HepG2 (cell line): ENCODE data around the gene FRK. TPM values are rescaled to one million over a fixed set of nuclear protein-coding genes. Genes with fewer than 3 reads are reported as not detected.

Experiments
- ATAC-seq: fragments of 200-7000 bp; cut with Tn5 transposase; 3 replicates; pipeline ENCODE4 v1.9.1; 2020; ENCODE audit warnings: mild to moderate bottlenecking, moderate library complexity
- BruUV-seq: library from RNA; stranded (reverse); fragments of 400-500 nt; replicated peaks from 2 replicates; lab custom pipeline; 2021; lab: Mats Ljungman, UMichigan
- CTCF ChIA-PET: fragments of 300-600 bp; formaldehyde crosslinking; extraction: SDS; loops from one replicate; lab custom pipeline; 2021; ENCODE audit warnings: low total read pairs, inconsistent platforms, low intra/inter-chr PET ratio; lab: Yijun Ruan, JAX
- POLR2A ChIA-PET: fragments of 350-600 bp; sonication (Branson Sonifier 250); formaldehyde crosslinking; loops from one replicate; lab custom pipeline; 2020; ENCODE audit warnings: antibody characterized with exemption, inconsistent platforms; lab: Yijun Ruan, JAX
- DNase-seq: peaks from one replicate; pipeline ENCODE4 v3.0.0-alpha.2; 2015; ENCODE audit warnings: low spot score
- FAIRE-seq: peaks from 3 replicates; lab custom pipeline; 2011; peaks lifted over from hg19 to GRCh38; lab: Jason Lieb, UNC
- H2AFZ ChIP-seq: one replicate; pipeline ENCODE4 v1.6.1; 2011; ENCODE audit warnings: low read length, inconsistent platforms
- H3K27ac ChIP-seq: fragments of 300-600 bp; 3 replicates; pipeline ENCODE4 v1.8.0; 2011; ENCODE audit warnings: mixed run types, mild to moderate bottlenecking, mixed read lengths, low read length, inconsistent platforms; ENCODE audit not compliant: insufficient read depth; ENCODE audit errors: extremely low read length
- H3K27me3 ChIP-seq, 2 experiments: fragments of 200-600 bp in 1 of 2; 2 replicates in 1 of 2; 3 replicates in 1 of 2; pipeline versions ENCODE4 v1.6.0 to v1.8.0; 2011; ENCODE audit warnings: low read length in 2 of 2, mild to moderate bottlenecking in 2 of 2, moderate library complexity in 2 of 2, inconsistent platforms in 1 of 2; ENCODE audit not compliant: insufficient read depth in 2 of 2, control insufficient read depth in 1 of 2
- H3K36me3 ChIP-seq, 2 experiments: fragments of 200-600 bp in 1 of 2; replicated peaks in 1 of 2; 2 replicates in 1 of 2; 3 replicates in 1 of 2; pipeline versions ENCODE4 v1.5.1 to v1.8.0; 2011; ENCODE audit warnings: low read length in 2 of 2, inconsistent platforms in 1 of 2; ENCODE audit not compliant: insufficient read depth in 2 of 2, control insufficient read depth in 1 of 2
- H3K4me1 ChIP-seq: 2 replicates; pipeline ENCODE4 v1.5.1; 2012; ENCODE audit warnings: low read length, inconsistent platforms; ENCODE audit not compliant: insufficient read depth
- H3K4me2 ChIP-seq: 2 replicates; pipeline ENCODE4 v1.6.0; 2011; ENCODE audit warnings: low read depth, low read length, inconsistent platforms
- H3K4me3 ChIP-seq, 3 experiments: fragments of 200-600 bp in 1 of 3; sonication (generic), shearing (Covaris generic) in 1 of 3; replicated peaks in 1 of 3; 2 replicates each; pipeline ENCODE4 v1.5.1; 2011 to 2016; ENCODE audit warnings: low read length in 3 of 3, inconsistent platforms in 2 of 3, low read depth in 2 of 3, mild to moderate bottlenecking in 2 of 3, control low read depth in 1 of 3, mixed read lengths in 1 of 3; ENCODE audit not compliant: insufficient read depth in 1 of 3
- H3K79me2 ChIP-seq: one replicate; pipeline ENCODE4 v1.6.1; 2011; ENCODE audit warnings: low read length, inconsistent platforms; ENCODE audit not compliant: insufficient read depth
- H3K9ac ChIP-seq: 2 replicates; pipeline ENCODE4 v1.6.0; 2011; ENCODE audit warnings: mild to moderate bottlenecking, low read depth, low read length, inconsistent platforms; ENCODE audit not compliant: insufficient read depth
- H3K9me3 ChIP-seq: 2 replicates; pipeline ENCODE4 v1.5.1; 2012; ENCODE audit warnings: mild to moderate bottlenecking, low read length
- H4K20me1 ChIP-seq: 2 replicates; pipeline ENCODE4 v1.6.0; 2011; ENCODE audit warnings: inconsistent platforms, mild to moderate bottlenecking, low read length, moderate library complexity; ENCODE audit not compliant: insufficient read depth
- BCL6 ChIP-seq: IDR thresholded peaks from 2 replicates; pipeline ENCODE4 v1.6.1; 2016; ENCODE audit warnings: missing genetic modification reagents, missing compliant biosample characterization
- BORCS8-MEF2B ChIP-seq: sonication (generic); formaldehyde crosslinking; IDR thresholded peaks from 2 replicates; pipeline ENCODE4 v1.8.0; 2022; ENCODE audit warnings: mild to moderate bottlenecking, missing genetic modification reagents
- NR1H2 ChIP-seq: sonication (generic); formaldehyde crosslinking; IDR thresholded peaks from 2 replicates; pipeline ENCODE4 v1.8.1; 2022; ENCODE audit warnings: low read depth, missing genetic modification reagents, borderline replicate concordance
- SIN3A ChIP-seq: IDR thresholded peaks from 2 replicates; pipeline ENCODE4 v1.6.1; 2011; ENCODE audit warnings: low read depth, mild to moderate bottlenecking, control low read depth, low read length, borderline replicate concordance
- TARDBP ChIP-seq: sonication (generic); formaldehyde crosslinking; IDR thresholded peaks from 2 replicates; pipeline ENCODE4 v1.8.0; 2022; ENCODE audit warnings: mild to moderate bottlenecking, missing genetic modification reagents
- ZNF138 ChIP-seq: sonication (generic); formaldehyde crosslinking; IDR thresholded peaks from 2 replicates; pipeline ENCODE4 v1.5.0; 2020; ENCODE audit warnings: mild to moderate bottlenecking, low read depth, missing genetic modification reagents
- ZNF430 ChIP-seq: sonication (generic); formaldehyde crosslinking; IDR thresholded peaks from 2 replicates; pipeline ENCODE4 v1.9.0; 2021; ENCODE audit warnings: mild to moderate bottlenecking, missing genetic modification reagents
- ZNF556 ChIP-seq: sonication (generic); formaldehyde crosslinking; IDR thresholded peaks from 2 replicates; pipeline ENCODE4 v1.4.0; 2020; ENCODE audit warnings: mild to moderate bottlenecking, missing genetic modification reagents, borderline replicate concordance
- ZNF713 ChIP-seq: sonication (generic); formaldehyde crosslinking; IDR thresholded peaks from 2 replicates; pipeline ENCODE4 v1.4.0; 2020; ENCODE audit warnings: mild to moderate bottlenecking, missing genetic modification reagents
- WGBS: methylation state at CpG from one replicate; pipeline ENCODE4 v1.1.6; 2017; ENCODE audit warnings: low lambda C conversion rate; 5-methylcytosine and 5-hydroxymethylcytosine counted together
- in situ Hi-C: cut with HindIII; loops from 2 replicates; pipeline ENCODE4 v1.10.0; 2017; ENCODE audit warnings: low pct_unique_long_range_greater_than_20kb; ENCODE audit not compliant: extremely low pct_ligation_motif_present
- intact Hi-C: fragments of 100-400 bp; cut with micrococcal nuclease; formaldehyde crosslinking; loops from one replicate; pipeline ENCODE4 v1.10.0; 2022; ENCODE audit not compliant: unreplicated experiment
- polyA plus RNA-seq, 8 experiments: library from polyadenylated mRNA; depleted of rRNA in 3 of 8; stranded (reverse) in 7 of 8; unstranded in 1 of 8; fragments of >200 nt; fragmentation: Illumina TruSeq in 4 of 8; extraction: Trizol in 4 of 8; gene quantifications; 2 replicates each; pipeline versions ENCODE4 v1.2.1 to v1.2.3, GENCODE V29; 2011 to 2016; ENCODE audit warnings: low read depth in 4 of 8, missing spikeins in 1 of 8, mixed read lengths in 1 of 8; ENCODE audit not compliant: insufficient read depth in 1 of 8
- total RNA-seq, 5 experiments: library from RNA; depleted of rRNA; stranded (reverse); fragments of >200 nt; fragmentation: Illumina TruSeq; extraction: Trizol; gene quantifications; 2 replicates each; pipeline ENCODE4 v1.2.3, GENCODE V29; 2016; ENCODE audit warnings: low read depth in 1 of 5
- TF ChIP-seq, protein P1 (sequence below): sonication (generic); formaldehyde crosslinking; IDR thresholded peaks from 2 replicates; pipeline ENCODE4 v1.8.0; 2022; ENCODE audit warnings: mild to moderate bottlenecking, missing genetic modification reagents, borderline replicate concordance
- TF ChIP-seq, protein P2 (sequence below): sonication (generic); formaldehyde crosslinking; IDR thresholded peaks from 2 replicates; pipeline ENCODE4 v1.8.1; 2023; ENCODE audit warnings: mild to moderate bottlenecking, missing genetic modification reagents
- TF ChIP-seq, protein P3 (sequence below): IDR thresholded peaks from 2 replicates; pipeline ENCODE4 v1.6.1; 2016; ENCODE audit warnings: missing compliant biosample characterization, missing genetic modification reagents, borderline replicate concordance
- TF ChIP-seq, protein P4 (sequence below): IDR thresholded peaks from 2 replicates; pipeline ENCODE4 v1.6.1; 2012; ENCODE audit warnings: low read depth, low read length, improper control_type of control experiment

The FRK gene
- total and polyA plus RNA-seq, 2 of the 13 experiments (the other 11 are each of a cell fraction or from before 2014, with no cell fraction given) = 1.3 to 2.9 TPM

DNA sequence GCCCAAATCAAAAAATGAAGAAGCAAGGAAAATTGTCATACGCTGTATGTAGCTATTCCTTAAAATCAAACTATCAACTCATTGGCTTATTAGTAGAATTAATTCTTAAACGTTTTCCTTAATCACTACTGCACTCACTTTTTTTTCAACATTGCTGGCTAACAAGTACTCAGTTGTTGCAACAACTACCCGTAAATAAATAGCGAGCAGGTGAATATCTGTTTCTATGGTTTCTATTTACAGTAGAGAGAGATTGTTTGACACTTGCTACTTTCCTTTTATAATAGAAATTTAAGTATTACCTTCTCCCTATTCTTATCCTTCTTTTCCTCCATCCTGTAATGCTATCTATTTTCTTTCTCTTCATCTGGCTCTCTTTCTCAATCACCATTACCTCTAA, 25.1 kb downstream of the FRK start:
- Histone ChIP-seq H3K4me3 (no peak overlapping the region), H3K4me1 (peaks cover 24% of the 10 kb centered on the region), H3K9me3 (no peaks in the 10 kb centered on the region), H4K20me1 (no peaks in the 10 kb centered on the region), H3K27ac (no peak overlapping the region), H3K36me3 (peaks cover 0 to 7% of the 10 kb centered on the region in 2 experiments; a peak in 2 of 5 replicates), H2AFZ (no peak overlapping the region), H3K4me2 (no peak overlapping the region), H3K27me3 (no peaks in the 10 kb centered on the region), H3K9ac (no peak overlapping the region), H3K79me2 (peaks cover 33% of the 10 kb centered on the region)
- BruUV-seq = no TSS peak
- in situ Hi-C loops (no loop called here), intact Hi-C loops (no loop called here)
- DNase-seq (no peak), ATAC-seq (no peak), FAIRE-seq (no peak)
- CTCF ChIA-PET = no interaction called here
- TF ChIP-seq NR1H2 (no peak), BCL6 (CRISPR knock-in tag) (no peak), SIN3A (no peak), ZNF556 (no peak), ZNF713 (CRISPR knock-in tag) (no peak), TARDBP (CRISPR knock-in tag) (no peak), ZNF138 (CRISPR knock-in tag) (no peak), BORCS8-MEF2B (no peak), ZNF430 (CRISPR knock-in tag) (no peak)
- TF ChIP-seq, protein P1, sequence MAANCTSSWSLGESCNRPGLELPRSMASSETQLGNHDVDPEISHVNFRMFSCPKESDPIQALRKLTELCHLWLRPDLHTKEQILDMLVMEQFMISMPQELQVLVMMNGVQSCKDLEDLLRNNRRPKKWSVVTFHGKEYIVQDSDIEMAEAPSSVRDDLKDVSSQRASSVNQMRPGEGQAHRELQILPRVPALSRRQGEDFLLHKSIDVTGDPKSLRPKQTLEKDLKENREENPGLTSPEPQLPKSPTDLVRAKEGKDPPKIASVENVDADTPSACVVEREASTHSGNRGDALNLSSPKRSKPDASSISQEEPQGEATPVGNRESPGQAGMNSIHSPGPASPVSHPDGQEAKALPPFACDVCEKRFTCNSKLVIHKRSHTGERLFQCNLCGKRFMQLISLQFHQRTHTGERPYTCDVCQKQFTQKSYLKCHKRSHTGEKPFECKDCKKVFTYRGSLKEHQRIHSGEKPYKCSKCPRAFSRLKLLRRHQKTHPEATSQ (CRISPR knock-in tag) = no peak
- TF ChIP-seq, protein P2, sequence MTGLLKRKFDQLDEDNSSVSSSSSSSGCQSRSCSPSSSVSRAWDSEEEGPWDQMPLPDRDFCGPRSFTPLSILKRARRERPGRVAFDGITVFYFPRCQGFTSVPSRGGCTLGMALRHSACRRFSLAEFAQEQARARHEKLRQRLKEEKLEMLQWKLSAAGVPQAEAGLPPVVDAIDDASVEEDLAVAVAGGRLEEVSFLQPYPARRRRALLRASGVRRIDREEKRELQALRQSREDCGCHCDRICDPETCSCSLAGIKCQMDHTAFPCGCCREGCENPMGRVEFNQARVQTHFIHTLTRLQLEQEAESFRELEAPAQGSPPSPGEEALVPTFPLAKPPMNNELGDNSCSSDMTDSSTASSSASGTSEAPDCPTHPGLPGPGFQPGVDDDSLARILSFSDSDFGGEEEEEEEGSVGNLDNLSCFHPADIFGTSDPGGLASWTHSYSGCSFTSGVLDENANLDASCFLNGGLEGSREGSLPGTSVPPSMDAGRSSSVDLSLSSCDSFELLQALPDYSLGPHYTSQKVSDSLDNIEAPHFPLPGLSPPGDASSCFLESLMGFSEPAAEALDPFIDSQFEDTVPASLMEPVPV (CRISPR knock-in tag) = no peak
- TF ChIP-seq, protein P3, sequence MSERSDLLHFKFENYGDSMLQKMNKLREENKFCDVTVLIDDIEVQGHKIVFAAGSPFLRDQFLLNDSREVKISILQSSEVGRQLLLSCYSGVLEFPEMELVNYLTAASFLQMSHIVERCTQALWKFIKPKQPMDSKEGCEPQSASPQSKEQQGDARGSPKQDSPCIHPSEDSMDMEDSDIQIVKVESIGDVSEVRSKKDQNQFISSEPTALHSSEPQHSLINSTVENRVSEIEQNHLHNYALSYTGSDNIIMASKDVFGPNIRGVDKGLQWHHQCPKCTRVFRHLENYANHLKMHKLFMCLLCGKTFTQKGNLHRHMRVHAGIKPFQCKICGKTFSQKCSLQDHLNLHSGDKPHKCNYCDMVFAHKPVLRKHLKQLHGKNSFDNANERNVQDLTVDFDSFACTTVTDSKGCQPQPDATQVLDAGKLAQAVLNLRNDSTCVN (CRISPR knock-in tag) = no peak
- TF ChIP-seq, protein P4, sequence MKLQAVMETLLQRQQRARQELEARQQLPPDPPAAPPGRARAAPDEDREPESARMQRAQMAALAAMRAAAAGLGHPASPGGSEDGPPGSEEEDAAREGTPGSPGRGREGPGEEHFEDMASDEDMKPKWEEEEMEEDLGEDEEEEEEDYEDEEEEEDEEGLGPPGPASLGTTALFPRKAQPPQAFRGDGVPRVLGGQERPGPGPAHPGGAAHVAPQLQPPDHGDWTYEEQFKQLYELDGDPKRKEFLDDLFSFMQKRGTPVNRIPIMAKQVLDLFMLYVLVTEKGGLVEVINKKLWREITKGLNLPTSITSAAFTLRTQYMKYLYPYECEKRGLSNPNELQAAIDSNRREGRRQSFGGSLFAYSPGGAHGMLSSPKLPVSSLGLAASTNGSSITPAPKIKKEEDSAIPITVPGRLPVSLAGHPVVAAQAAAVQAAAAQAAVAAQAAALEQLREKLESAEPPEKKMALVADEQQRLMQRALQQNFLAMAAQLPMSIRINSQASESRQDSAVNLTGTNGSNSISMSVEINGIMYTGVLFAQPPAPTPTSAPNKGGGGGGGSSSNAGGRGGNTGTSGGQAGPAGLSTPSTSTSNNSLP = no peak
- WGBS = 88% methylated on average over 4 of the region's 4 CpGs
- POLR2A ChIA-PET = no interaction called here
